DND-41 (cell line): Measurements from ENCODE around the gene TMEM209.

Source experiments
- EZH2 ChIP-seq: IDR thresholded peaks from 3 replicates; pipeline ENCODE4 v1.6.1; 2012; ENCODE audit warnings: borderline replicate concordance, low read depth, mild to moderate bottlenecking, moderate library complexity, low read length, inconsistent platforms; ENCODE audit not compliant: severe bottlenecking
- TF ChIP-seq, protein P1 (sequence below): IDR thresholded peaks from 2 replicates; pipeline ENCODE4 v1.5.1; 2012; ENCODE audit warnings: borderline replicate concordance, low read length, moderate library complexity, mild to moderate bottlenecking; ENCODE audit not compliant: poor library complexity, severe bottlenecking; ENCODE audit errors: extremely low read depth

DNA sequence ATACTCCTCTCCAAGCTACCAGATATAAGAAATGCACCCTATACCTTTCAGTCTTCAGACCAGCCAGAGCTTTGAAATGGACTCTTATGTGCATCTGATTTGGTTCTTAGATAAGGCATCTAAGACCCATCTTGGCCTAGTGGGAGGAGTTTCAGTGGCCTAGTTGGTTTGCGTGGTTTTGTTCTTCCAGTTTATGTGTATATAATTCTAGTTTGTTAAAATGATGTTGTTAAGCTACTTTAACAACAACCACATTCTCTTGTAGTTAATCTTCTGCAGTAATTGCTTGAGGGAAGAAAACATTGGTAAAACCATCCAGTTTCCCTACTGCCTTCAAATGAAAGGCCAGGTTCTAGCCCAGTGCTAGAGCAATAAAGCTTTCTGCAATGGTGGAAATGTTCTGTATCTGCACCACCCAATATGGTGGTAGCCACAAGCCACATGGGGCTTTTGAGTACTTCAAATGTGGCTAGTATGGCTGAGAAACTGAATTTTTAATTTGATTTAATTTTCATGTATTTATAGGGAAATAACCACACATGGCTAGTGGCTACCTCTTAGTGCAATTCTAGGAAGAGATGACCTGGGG, 68.5 kb downstream of the TMEM209 start:
- TF ChIP-seq, protein P1, sequence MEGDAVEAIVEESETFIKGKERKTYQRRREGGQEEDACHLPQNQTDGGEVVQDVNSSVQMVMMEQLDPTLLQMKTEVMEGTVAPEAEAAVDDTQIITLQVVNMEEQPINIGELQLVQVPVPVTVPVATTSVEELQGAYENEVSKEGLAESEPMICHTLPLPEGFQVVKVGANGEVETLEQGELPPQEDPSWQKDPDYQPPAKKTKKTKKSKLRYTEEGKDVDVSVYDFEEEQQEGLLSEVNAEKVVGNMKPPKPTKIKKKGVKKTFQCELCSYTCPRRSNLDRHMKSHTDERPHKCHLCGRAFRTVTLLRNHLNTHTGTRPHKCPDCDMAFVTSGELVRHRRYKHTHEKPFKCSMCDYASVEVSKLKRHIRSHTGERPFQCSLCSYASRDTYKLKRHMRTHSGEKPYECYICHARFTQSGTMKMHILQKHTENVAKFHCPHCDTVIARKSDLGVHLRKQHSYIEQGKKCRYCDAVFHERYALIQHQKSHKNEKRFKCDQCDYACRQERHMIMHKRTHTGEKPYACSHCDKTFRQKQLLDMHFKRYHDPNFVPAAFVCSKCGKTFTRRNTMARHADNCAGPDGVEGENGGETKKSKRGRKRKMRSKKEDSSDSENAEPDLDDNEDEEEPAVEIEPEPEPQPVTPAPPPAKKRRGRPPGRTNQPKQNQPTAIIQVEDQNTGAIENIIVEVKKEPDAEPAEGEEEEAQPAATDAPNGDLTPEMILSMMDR, result no peak
- TF ChIP-seq EZH2, result no peak
